HG03045 (cell line): Measurements from ENCODE around the gene TCFL5.

ENCODE experiments used
- ATAC-seq: cut with Tn5 transposase; IDR thresholded peaks from one replicate; pipeline ENCODE4 v1.9.1; 2021; ENCODE audit warnings: mild to moderate bottlenecking, moderate library complexity; ENCODE audit not compliant: unreplicated experiment

Gene TCFL5

GRCh38 chr20:62815066-62815991 lies 46.3 kb downstream of the TCFL5 start:
- no peak for ATAC-seq

- ATAC-seq = no peak
Measured at GRCh38 chr20:62814709-62815065, 46.9 kb downstream of the TCFL5 start.

- ATAC-seq = no peak
Measured at GRCh38 chr20:62814060-62814708, 47.4 kb downstream of the TCFL5 start.

GRCh38 chr20:62813588-62813987 lies 48.0 kb downstream of the TCFL5 start:
- ATAC-seq = no peak

DNA sequence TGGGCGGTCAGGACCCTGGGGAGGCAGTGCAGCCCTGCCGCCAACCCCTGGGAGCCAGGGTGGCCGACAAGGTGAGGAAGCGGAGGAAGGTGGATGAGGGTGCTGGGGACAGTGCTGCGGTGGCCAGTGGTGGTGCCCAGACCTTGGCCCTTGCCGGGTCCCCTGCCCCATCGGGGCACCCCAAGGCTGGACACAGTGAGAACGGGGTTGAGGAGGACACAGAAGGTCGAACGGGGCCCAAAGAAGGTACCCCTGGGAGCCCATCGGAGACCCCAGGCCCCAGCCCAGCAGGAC lies 48.8 kb downstream of the TCFL5 start:
- ATAC-seq = no peak

- ATAC-seq = no peak
Measured at GRCh38 chr20:62812181-62812906, 49.3 kb downstream of the TCFL5 start.

DNA sequence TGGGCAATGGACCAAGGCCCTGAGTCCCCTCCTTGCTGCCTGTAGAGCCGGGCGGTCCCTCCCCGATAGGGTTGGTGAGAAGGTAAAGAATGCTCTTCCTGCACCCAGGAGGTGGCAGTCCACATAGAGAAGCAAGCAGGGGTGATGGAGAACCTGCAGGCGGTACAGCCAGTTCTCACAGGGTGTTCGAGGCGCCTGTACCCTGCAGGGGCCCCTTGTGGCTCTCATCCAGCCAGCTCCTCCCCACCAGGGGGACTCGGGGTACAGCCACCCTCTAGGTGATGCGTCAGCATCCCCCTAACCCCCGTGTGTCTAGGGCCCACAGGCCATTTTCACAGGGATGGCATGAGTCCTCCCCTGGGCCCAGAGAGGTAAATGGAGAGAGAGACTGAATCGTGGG lies 49.9 kb downstream of the TCFL5 start:
- no peak for ATAC-seq

GRCh38 chr20:62811320-62811719 lies 50.3 kb downstream of the TCFL5 start:
- no peak for ATAC-seq

DNA sequence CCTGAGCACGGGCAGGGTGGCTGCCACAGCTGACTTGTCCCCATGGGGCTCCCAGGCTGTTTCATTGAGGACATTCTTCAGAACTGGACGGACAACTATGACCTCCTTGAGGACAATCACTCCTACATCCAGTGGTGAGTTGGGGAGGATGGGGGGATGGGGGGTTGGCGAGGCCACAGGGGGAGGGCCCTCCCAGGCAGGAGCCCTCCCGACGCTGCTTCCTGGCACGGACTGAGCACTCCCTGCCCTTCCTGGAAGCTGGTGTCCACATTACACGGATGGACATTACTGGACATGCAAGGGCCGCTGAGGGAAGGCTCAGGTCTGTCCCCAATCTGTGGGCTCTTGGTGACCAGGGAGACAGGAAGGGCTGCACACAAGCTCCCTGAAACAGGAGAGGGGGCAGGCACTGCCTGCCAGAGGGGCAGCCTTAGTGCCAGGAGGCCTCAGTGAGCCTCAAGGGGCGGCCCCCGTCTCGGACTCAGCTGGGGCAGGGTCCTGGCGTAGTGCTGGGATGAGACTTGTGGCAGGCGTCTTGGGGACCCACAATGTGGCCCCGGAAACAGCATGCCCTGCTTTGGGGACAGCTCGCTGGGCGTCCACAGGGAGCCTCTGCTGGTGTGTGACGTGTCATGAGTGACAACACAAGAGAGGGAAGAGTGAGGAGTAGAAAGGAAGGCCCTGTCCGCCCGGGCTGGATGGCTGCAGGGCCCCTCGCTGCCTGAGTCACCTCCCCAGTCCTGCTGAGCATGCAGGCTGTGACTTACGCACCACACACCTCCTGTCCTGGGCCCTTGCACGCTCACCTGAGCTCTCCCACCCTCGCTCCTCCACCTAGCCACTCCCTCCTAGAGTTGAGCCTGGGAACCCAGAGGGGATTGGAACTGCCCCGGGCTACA lies 51.8 kb downstream of the TCFL5 start:
- no peak for ATAC-seq

GRCh38 chr20:62808211-62808865 lies 53.3 kb downstream of the TCFL5 start:
- no peak for ATAC-seq

- no peak for ATAC-seq
Measured at GRCh38 chr20:62807444-62808210, 54.0 kb downstream of the TCFL5 start.

- no peak for ATAC-seq
Measured at GRCh38 chr20:62806383-62807050, 55.1 kb downstream of the TCFL5 start.

GRCh38 chr20:62805711-62806382 lies 55.8 kb downstream of the TCFL5 start:
- no peak for ATAC-seq

DNA sequence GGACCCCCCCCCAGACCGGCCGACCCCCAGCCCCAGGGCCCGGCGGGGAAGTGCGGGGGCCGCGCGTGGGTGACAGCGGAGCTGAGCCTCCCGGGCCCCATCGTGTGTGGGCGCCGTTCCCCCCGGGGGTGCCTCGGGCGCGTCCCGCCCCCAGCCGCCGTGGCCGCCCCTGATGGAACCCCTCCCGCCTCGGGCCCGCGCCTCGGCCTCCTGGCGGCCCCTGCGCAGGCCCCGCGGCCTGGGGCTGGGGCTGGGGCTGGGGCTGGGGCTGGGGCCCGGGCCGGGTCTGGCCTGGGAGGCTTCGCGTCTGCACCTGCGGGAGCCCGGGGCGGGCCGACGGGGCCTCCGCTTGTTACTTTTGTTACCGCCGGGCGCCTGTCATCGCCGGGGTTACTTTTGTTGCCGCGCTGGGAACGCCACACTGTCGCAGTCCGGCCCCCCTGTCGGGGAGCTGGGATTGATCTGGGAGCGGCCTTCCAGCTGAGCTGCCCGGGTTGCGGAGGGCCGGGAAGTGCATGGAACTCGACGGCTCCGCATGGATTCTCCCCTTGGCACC lies 56.4 kb downstream of the TCFL5 start:
- ATAC-seq = peak; percentile 27

- ATAC-seq = peak; percentile 46
Measured at GRCh38 chr20:62804627-62805154, 56.9 kb downstream of the TCFL5 start, which contains the start of gene OGFR. OGFR (plus strand) TSS chr20:62804835; CDS start chr20:62804860, 25 bp downstream.

- peak; percentile 6 for ATAC-seq
Measured at GRCh38 chr20:62804021-62804626, 57.5 kb downstream of the TCFL5 start.

GRCh38 chr20:62802026-62802712 lies 59.5 kb downstream of the TCFL5 start:
- no peak for ATAC-seq
